ENCODE results near the gene TBL1X.

Gene TBL1X

DNA sequence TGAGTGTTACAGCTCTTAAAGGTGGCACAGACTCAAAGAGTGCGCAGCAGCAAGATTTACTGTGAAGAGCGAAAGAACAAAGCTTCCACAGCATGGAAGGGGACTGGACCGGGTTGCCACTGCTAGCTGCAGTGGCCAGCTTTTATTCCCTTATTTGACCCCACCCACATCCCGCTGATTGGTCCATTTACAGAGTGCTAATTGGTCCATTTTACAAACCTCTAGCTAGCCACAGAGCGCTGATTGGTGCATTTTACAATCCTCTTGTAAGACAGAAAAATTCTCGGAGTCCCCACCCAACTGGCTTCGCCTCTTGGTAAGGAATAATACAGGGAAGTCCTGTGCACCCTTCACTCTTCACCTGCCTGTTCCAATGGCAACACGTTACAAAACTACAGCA is 319.5 kb downstream of the TBL1X start:
- no peak overlapping the region for H3K27ac ChIP-seq
- TF ChIP-seq CTCF (conservative IDR thresholded peaks at IDR 0.05) = no peak
- TF ChIP-seq ZFX (IDR thresholded peaks at IDR 0.05) = no peak

DNA sequence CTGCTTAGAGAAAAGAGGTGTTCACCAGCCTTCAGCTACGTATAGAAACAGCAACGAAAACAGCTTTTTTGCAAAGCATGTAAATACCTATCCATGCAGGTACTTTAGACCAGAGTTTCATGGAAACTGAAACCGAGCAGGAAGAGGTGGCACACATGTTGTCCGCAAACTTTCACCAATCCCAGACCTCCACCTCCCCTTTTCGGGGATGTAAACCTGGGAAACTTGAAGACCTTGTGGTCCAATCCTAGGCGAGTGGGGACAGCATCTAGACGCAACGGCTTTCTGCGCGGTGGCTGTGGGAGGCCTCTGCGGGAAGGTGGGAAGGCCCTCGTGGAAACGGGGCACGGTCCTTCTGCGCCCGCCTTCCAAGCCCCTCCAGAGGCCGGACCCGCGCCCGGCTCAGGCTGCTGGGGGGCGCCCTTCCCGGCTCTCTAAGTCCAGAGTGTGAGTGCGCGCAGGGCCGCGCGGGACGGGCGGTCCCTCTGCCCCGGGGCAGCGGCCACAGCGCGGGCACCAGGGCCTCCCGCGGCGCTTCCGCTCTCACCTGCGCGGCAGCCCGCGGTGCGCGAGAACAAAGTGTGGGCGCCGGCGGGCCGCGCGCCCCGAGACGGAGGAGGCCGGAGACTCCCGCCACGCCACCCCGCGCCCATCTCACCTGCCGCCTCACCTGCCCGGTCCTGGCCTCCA is 320.5 kb downstream of the TBL1X start:
- peak overlapping the region; percentile 91 for H3K27ac ChIP-seq
- TF ChIP-seq ZFX (IDR thresholded peaks at IDR 0.05) (peak; percentile 25), CTCF (conservative IDR thresholded peaks at IDR 0.05) (0 out of 2 replicates have a peak, but pooled peaks have one; percentile 12)

DNA sequence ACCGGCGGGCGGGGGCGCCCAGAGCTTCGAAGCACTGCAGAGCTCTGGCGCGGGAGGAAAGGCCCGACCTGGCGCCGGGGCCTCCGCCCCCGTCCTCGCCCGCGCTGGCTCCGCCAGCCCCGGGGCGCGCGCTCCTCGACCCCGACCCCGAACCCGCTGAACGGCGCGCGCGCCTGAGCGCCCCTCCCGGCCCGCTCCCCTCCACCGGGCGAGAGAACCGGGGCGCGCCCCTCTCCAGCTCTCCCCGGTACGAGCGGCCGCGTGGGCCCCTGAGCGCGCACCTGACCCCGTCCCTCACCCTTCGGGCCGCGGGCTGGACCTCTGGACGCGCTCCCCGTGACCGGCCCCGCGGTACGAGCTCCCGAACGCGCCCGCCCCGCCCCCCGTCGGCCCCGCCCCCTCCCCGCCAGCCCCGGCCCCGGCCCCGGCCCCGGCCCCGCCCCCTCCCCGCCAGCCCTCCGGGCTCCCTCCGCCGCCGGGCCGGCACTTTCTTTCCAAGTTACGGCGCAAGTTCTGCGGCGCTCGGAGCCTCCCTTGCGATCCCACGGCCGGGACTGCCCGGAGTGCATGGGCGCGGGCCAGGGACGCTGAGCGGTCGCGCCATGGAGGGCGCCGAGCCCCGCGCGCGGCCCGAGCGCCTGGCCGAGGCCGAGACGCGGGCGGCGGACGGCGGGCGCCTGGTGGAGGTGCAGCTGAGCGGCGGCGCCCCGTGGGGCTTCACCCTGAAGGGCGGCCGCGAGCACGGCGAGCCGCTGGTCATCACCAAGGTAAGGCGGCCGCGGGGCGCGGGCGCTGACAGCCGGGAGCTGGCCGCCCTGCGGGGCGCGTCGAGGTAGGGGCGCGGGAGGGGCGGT is 321.3 kb downstream of the TBL1X start, which contains the start of gene SHROOM2:
Gene SHROOM2 (plus strand): TSS at position 486 of the 854 bp plus-strand sequence. CDS start 117 bp downstream, at position 603.
- H3K27ac ChIP-seq = peak within 1 kb of the TSS; percentile 91

DNA sequence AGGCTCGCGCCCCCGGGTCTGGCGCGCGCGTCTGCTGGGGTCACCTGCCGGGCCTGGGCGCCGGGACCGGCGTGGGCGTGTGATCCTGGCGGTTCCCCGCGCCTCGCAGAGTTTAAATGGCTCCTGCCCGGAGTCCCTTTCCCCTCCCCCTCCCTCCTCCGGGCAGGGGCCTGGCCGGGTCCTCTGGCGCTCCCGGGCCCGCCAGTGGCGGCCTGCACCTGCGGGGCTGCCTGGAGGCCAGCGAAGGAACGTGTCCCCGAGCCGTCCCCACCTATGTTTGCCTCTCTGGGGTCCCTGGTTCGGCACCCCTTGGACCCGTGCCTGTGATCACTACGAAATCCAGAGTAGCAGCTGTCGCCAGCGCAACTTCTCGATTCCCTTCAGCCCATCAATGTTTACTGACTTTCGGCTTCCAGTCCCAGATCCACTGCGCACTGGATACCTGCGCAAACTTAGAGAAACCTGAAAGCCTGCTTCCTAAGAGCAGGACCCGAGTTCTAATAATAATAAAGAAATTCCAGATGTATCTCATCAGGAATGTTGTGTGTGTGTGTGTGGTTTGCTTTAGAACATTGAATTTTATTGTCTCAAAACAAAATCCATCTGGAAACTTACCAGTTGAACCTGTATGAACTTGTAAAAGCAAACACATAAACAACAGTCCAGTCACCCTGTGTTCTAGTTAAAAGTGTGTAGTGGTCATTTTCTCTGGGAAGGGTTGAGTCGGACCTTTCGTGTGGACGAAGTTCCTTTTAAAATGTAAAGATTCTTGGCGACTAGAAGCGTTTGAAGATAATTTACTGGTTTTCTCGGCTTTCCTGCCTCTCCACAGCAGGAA is 322.2 kb downstream of the TBL1X start:
- TF ChIP-seq CTCF (conservative IDR thresholded peaks at IDR 0.05) = no peak
- TF ChIP-seq ZFX (IDR thresholded peaks at IDR 0.05) = peak; percentile 37; the same call in 1 of the 2 replicates
- H3K27ac ChIP-seq = peak overlapping the region; percentile 91

More for the DNA sequence above, 321.3 kb downstream of the TBL1X start, which contains the start of gene SHROOM2:
- TF ChIP-seq CTCF (conservative IDR thresholded peaks at IDR 0.05) (no peak), ZFX (IDR thresholded peaks at IDR 0.05) (no peak; the same call in 1 of the 2 replicates)

GRCh38 chrX:9788911-9789310 is 324.1 kb downstream of the TBL1X start:
- TF ChIP-seq ZFX (IDR thresholded peaks at IDR 0.05) = no peak
- H3K27ac ChIP-seq = peak overlapping the region; percentile 91

GRCh38 chrX:9789555-9789954 is 324.7 kb downstream of the TBL1X start:
- peak overlapping the region; percentile 91 for H3K27ac ChIP-seq
- no peak for TF ChIP-seq ZFX (IDR thresholded peaks at IDR 0.05)
- no peak for TF ChIP-seq CTCF (conservative IDR thresholded peaks at IDR 0.05)
